Smooth muscle cell (in vitro differentiated cells): Measurements from ENCODE around the gene FARP2. TPM values are rescaled to one million over a fixed set of nuclear protein-coding genes. Genes with fewer than 3 reads are reported as not detected.

Source experiments
- DNase-seq: peaks from one replicate; lab custom pipeline; 2025; ENCODE audit not compliant: unreplicated experiment; lab: John Stamatoyannopoulos, UW
- H2AFZ ChIP-seq: fragments of 200-600 bp; sonication (generic); 2 replicates; pipeline ENCODE4 v1.6.0; 2016; ENCODE audit warnings: antibody characterized with exemption, low read depth, mild to moderate bottlenecking
- H3F3A ChIP-seq: fragments of 200-600 bp; sonication (generic); 2 replicates; pipeline ENCODE4 v1.6.0; 2017; ENCODE audit warnings: antibody characterized with exemption, low read depth
- H3K27ac ChIP-seq: fragments of 200-600 bp; sonication (generic); 2 replicates; pipeline ENCODE4 v1.5.1; 2016; ENCODE audit warnings: low read depth, mild to moderate bottlenecking
- H3K27me3 ChIP-seq: fragments of 200-600 bp; sonication (generic); 2 replicates; pipeline ENCODE4 v1.6.1; 2016; ENCODE audit warnings: low read depth, mild to moderate bottlenecking
- H3K36me3 ChIP-seq: fragments of 200-600 bp; sonication (generic); 2 replicates; pipeline ENCODE4 v1.5.1; 2016; ENCODE audit warnings: low read depth
- H3K4me1 ChIP-seq: fragments of 200-600 bp; sonication (generic); 2 replicates; pipeline ENCODE4 v1.5.1; 2016; ENCODE audit warnings: low read depth
- H3K4me2 ChIP-seq: fragments of 200-600 bp; sonication (generic); 2 replicates; pipeline ENCODE4 v1.6.0; 2016; ENCODE audit warnings: mild to moderate bottlenecking
- H3K4me3 ChIP-seq: fragments of 200-600 bp; sonication (generic); 2 replicates; pipeline ENCODE4 v1.5.1; 2016; ENCODE audit warnings: mild to moderate bottlenecking
- H3K79me2 ChIP-seq: fragments of 200-600 bp; sonication (generic); 2 replicates; pipeline ENCODE4 v1.6.0; 2016; ENCODE audit warnings: low read depth, mild to moderate bottlenecking
- H3K9ac ChIP-seq: fragments of 200-600 bp; sonication (generic); 2 replicates; pipeline ENCODE4 v1.6.0; 2016; ENCODE audit warnings: low read depth
- H3K9me3 ChIP-seq: fragments of 200-600 bp; sonication (generic); replicated peaks from 2 replicates; pipeline ENCODE4 v1.5.1; 2016; ENCODE audit warnings: low read depth
- H4K20me1 ChIP-seq: fragments of 200-600 bp; sonication (generic); 2 replicates; pipeline ENCODE4 v1.6.0; 2016; ENCODE audit warnings: low read depth
- CTCF ChIP-seq: fragments of 200-600 bp; sonication (generic); IDR thresholded peaks from 2 replicates; pipeline ENCODE4 v1.5.1; 2017; ENCODE audit warnings: borderline replicate concordance, mild to moderate bottlenecking, antibody characterized with exemption; ENCODE audit not compliant: insufficient read depth, poor library complexity, severe bottlenecking
- WGBS: methylation state at CpG from one replicate; pipeline ENCODE4 v1.1.7; 2016; ENCODE audit warnings: low lambda C conversion rate; 5-methylcytosine and 5-hydroxymethylcytosine counted together
- polyA plus RNA-seq: library from polyadenylated mRNA; unstranded; fragments of >200 nt; fragmentation: Nextera tagmentation; extraction: Ambion mirVana; gene quantifications from 2 replicates; pipeline ENCODE4 v1.2.1, GENCODE V29; 2016
- total RNA-seq: library from RNA; depleted of rRNA; stranded (reverse); fragments of >200 nt; gene quantifications from 2 replicates; pipeline ENCODE4 v1.2.3, GENCODE V29; 2014

The FARP2 gene
- total RNA-seq (27.4 and 27.6 TPM in 2 replicates), polyA plus RNA-seq (15.9 and 18.4 TPM in 2 replicates)

DNA sequence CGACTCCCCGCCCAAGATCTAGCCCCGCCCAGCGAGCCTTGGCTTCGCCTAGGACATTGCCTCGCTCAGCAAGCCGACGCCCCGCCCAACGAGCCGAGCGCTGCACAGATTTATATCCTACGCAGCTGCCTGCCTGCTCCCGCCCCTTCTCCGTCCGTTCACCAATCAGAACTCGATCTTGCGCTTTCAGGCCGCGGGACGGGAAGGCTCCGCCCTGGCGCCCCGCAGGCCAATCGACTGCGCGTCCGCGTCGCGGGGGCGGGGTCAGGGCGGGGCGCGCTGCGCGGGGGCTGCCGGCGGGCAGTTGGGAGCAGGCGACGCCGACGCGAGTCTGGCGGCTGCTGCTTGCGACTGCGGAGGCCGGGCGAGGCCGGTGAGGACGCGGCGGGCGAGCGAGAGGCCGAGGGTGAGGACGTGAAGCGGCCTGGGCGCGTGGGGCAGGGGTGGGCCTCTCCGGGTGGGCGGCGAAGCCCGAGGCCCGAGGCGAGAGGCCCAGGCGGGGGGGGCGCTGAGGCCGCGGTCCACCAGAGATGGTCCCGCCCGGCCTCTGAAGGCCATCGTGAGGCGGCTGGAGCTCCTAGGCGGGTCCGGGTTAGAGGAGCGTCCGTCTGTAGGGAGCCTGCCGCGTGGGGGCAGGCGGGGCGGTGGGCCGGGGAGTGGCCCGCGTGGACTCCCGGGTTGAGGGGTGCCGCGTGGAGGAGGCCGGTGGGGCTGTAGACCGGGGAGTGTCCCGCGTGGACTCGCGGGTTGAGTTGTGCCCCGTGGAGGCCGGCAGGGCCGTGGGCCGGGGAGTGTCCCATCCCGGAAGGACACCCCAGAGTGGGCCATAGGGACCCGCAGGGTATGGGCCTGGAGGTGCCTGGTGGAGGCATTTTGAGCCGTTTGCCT lies at the start of gene FARP2:
FARP2 (plus strand) TSS at position 303 of the 888 bp plus-strand sequence. CDS start 16,823 bp downstream, outside the sequence.
- Histone ChIP-seq H2AFZ (no peak within 1 kb of the TSS), H3K79me2 (peaks cover 49% of the 10 kb centered on the region), H3K36me3 (peaks cover 6% of the 10 kb centered on the region), H3K9me3 (no peaks in the 10 kb centered on the region), H4K20me1 (peaks cover 88% of the 10 kb centered on the region), H3K9ac (peak within 1 kb of the TSS; percentile 91), H3K27me3 (no peaks in the 10 kb centered on the region), H3K4me1 (peaks cover 16% of the 10 kb centered on the region), H3K27ac (peak within 1 kb of the TSS; percentile 72), H3K4me2 (peak within 1 kb of the TSS; percentile 98), H3K4me3 (peak within 1 kb of the TSS; percentile 90), H3F3A (peaks cover 32% of the 10 kb centered on the region)
- TF ChIP-seq CTCF, result no peak
- peak; percentile 93 for DNase-seq
- 1% methylated on average over 65 of the region's 101 CpGs for WGBS

DNA sequence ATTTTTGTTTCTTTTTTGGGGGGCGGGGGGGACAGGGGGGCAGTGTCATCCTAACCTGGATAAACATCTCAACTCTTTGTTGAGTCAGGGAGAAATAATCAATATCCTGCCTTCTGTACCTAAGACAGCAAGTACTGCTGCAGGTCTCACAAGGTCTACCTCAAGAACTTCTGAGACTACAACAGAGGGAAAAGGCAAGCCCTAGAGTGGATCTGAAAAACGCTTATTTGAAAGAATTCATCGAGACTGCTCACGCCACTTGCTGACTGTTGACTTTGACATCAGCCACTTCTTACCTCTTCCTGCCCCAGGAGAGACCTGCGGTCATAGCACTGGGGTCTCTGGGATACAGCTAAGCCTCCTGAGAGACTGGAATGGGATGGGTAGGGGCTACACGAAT lies 49.0 kb upstream of the FARP2 start:
- Histone ChIP-seq H3K79me2 (peaks cover 100% of the 10 kb centered on the region), H3K9me3 (no peaks in the 10 kb centered on the region), H3K4me1 (no peaks in the 10 kb centered on the region), H3K36me3 (no peaks in the 10 kb centered on the region), H3K4me2 (no peak overlapping the region), H3K27me3 (no peaks in the 10 kb centered on the region), H3F3A (peaks cover 14% of the 10 kb centered on the region), H3K4me3 (no peak overlapping the region), H4K20me1 (peaks cover 99% of the 10 kb centered on the region), H3K9ac (no peak overlapping the region), H2AFZ (no peak overlapping the region), H3K27ac (no peak overlapping the region)
- TF ChIP-seq CTCF, result no peak
- WGBS, result 85% methylated on average over 6 of the region's 6 CpGs
- DNase-seq, result no peak

DNA sequence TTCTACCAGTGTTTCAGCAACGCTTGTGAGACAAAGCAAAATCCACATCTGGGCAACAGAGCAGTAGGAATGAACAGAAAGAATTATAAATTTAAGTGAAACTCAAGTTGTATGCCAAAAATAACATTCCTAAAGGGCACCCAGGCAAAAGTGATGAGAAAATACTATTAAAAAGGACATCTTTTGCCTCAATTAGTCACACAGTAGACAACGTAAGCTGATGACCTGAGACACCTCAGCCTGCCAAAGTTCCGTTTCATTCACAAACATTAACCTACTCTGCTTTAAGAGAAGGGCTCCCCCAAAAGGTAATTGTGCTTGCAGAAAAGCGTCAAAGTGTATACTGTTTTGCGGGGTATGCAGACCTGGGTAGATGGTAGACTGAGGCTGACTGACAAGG lies 47.8 kb upstream of the FARP2 start:
- H2AFZ ChIP-seq, result no peak overlapping the region
- DNase-seq, result no peak
- peaks cover 87% of the 10 kb centered on the region for H4K20me1 ChIP-seq

More for the DNA sequence above, 47.8 kb upstream of the FARP2 start:
- 86% methylated on average over 5 of the region's 5 CpGs for WGBS
- H3K4me2 ChIP-seq, result no peak overlapping the region
- no peak overlapping the region for H3K9ac ChIP-seq
- H3K79me2 ChIP-seq, result peaks cover 100% of the 10 kb centered on the region
- no peak overlapping the region for H3K27ac ChIP-seq
- H3F3A ChIP-seq, result peaks cover 14% of the 10 kb centered on the region
- no peak overlapping the region for H3K4me3 ChIP-seq
- no peaks in the 10 kb centered on the region for H3K27me3 ChIP-seq
- no peaks in the 10 kb centered on the region for H3K36me3 ChIP-seq
- no peaks in the 10 kb centered on the region for H3K4me1 ChIP-seq
- no peaks in the 10 kb centered on the region for H3K9me3 ChIP-seq
- no peak for TF ChIP-seq CTCF
